Hematopoietic multipotent progenitor cell treated with erythropoietin and hydrocortisone succinate and interleukin-3 and kit ligand, for 4 days (in vitro differentiated cells): ENCODE measurements around the gene LHX2.

Experiments
- DNase-seq: peaks from one replicate; pipeline ENCODE4 v3.0.0-alpha.2; 2015

LHX2 gene

DNA sequence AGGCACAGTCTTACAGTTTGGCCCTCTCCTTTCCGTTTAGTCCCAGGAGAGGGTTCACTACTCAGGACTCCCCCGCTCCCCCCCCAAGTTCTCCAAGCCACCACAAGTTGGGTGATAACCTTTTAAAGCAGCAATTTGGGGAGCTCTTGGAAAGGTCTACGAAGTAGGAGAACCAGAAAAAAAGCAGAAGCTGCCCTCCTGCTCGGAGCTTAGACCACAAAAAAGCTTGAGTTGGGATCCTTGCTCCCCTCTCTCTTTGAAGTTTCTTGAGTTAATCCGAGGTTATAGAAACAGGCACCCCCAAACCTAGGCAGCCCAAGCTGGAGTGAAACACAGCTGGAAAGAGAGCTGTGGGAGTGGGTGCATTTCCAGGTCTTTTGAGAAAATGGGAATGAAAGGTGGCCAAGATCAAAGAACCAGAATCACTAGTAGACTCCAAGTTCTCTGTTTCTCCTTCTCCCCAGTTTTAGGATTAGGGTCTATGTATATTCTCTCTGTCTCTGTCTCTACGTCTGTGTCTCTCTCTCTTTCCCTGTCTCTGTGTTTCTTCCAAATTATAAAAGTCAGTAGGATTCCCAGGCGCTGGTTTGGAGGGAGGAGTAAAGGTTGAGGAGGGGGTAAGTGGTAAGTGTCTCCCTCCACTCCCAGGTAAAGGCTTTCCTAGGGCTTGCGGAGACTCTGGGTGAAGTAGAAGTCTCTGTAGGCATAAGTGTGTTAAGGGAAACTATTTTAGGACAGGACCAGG is 2.8 kb downstream of the LHX2 start:
- DNase-seq, result no peak

DNA sequence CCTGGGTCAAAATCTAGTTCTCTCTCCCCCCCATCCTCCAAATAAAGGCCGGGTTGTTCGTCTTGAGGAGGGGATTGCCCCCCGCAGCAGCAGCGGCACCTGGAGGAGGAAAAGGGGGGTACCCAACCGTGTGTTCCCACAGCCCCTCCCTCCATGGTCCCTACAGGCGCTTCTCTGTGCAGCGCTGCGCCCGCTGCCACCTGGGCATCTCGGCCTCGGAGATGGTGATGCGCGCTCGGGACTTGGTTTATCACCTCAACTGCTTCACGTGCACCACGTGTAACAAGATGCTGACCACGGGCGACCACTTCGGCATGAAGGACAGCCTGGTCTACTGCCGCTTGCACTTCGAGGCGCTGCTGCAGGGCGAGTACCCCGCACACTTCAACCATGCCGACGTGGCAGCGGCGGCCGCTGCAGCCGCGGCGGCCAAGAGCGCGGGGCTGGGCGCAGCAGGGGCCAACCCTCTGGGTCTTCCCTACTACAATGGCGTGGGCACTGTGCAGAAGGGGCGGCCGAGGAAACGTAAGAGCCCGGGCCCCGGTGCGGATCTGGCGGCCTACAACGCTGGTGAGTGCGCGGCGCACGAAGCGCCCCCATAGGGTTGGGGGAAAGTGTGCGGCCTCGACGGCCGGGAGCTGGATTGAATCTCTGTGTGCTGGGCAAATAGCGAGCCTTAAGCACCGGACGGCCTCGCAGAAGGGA is 3.5 kb downstream of the LHX2 start:
- no peak for DNase-seq

DNA sequence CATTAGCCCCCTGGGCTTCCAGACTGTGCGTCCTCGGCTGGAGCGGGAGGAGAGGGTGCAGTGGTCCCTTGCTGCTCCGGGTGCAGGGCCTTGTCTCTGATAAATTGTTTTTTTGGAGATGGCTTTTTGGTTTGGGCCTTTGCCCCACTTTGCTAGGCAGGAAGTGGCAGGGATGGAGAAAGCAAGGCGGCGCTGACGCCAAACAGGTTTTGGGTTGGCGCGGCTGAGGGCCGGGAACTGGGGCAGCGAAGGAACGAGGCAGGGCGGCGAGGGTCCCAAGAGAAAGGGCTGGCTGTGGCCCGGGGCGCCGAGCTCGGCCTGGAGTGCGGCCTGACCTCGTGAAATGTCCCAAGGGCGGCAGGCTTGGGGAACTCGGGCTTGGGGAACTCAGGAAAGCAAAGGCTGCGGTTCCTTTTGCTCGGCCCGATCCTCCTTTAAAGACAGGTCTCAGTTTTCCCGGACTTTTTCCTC is 4.1 kb downstream of the LHX2 start:
- DNase-seq, result no peak

DNA sequence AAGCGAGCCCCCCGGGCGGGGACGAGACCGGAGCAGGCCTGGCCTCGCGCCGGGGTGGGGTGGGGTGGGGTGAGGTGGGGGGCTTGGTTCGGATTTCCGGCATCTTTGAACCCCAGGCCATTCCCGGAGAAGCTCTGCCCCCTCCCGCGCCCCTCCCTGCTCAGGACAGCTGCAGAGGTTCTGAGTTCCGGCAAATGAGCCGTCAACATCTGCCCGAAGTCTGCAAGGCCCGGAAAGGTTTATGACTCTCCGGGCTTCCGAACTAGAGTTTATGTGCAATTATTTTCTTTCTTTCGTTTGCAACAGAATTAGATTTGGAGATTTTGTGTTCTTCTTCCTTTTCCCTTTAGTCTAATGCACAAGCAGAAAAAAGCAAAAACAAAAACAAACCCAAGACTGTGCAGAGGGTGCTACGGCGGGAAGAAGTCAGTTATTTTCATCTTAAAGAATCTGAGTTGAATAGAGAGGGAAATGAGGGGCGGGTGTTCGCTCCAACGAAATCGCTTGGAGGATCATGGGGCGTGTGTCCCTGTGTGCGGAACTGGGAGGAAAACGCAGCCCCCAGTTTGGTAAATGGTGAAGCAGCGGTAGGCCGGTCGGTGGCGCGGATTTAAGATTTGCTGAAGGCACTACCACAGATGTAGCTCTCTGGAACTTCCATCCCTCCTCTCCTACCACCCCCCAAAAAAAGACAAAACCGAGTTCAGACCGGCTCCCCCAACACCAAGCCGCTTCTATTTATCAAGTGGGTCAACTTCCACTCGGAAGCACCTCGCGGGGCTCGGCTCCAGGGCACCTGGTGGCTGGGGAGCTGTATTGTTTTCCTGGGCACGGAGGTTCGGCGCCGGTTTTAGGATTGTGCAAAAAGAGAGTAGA is 4.8 kb downstream of the LHX2 start:
- no peak for DNase-seq

DNA sequence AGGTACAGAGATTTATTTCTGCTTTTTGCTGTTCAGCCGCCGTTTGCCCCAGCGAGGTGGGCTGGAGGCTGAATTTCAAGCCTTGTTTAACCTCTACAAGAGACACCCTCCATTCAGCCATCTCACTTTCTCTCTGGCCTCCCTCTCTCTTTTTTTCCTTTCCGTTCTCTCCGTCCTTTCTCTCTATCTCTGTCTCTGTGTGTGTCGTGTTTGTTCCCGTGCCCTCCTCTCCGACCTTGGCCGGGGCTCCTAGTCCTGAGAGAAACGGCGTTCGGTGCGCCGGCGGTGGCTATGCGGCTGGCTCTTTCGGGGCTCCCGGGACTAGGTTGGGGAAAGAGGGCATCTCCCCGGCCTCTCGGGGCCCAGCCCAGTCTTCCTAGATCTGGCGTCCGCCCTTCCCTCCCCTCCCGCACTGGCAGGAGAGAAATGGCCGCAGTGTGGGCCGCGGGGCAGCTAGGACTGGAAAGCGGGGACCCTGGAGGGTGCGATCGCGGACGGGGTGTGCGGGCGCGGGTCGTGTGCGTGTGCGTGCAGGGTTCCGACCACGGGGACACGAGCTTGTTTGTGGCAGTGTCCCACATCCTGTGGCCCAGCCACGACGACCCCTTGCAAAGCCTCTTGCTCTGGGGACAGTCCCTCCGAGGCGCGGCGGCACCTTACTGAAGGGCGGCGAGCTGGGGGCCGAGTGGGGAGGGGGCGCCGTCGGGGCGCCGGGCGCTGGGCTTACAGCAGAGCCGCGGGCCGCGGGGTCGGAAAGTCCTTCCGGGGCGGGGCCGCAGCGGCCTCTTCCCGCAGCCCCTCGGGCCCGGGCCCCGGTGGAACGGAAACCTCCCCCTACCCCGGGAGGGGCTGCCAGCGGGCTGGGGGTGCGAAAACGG is 5.7 kb downstream of the LHX2 start:
- DNase-seq, result no peak

DNA sequence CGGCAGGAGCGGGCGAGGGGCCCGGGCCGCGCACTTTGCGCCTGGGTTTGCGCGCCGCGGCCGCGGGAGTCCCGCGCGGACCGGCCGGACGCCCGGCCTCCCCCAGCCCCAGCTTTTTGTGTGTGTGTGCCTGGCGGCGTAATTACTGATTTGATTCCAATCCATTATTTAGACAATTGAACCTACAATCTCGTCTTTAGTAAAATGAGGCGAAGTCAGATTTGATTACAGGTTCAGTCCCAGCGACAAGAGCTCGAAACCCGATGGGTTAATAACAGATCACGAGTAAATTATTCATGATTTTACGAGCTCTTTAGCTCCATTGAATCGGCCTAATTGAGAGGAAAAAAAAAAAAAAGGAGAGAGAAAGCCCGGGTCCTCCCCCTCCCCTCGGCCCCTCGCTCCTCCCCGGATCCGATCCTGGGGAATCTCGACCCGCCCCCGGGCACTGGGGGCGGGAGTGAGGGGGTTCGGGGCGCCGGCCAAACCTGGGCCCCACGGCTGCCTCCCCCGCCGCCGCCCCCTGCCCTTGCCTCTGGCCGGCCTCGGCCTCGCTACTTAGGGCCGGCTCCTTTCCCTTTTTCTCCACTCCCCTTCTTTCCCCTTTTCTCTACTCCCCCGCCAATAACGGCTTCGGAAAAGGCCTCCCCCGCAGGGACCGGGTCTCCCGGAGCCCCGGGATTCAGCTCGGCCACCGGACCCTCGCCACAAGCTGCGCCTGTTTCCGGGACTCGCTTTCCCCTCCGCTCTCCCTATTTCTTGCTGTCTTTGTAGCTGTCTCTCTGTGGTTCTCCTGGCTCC is 6.6 kb downstream of the LHX2 start:
- no peak for DNase-seq

DNA sequence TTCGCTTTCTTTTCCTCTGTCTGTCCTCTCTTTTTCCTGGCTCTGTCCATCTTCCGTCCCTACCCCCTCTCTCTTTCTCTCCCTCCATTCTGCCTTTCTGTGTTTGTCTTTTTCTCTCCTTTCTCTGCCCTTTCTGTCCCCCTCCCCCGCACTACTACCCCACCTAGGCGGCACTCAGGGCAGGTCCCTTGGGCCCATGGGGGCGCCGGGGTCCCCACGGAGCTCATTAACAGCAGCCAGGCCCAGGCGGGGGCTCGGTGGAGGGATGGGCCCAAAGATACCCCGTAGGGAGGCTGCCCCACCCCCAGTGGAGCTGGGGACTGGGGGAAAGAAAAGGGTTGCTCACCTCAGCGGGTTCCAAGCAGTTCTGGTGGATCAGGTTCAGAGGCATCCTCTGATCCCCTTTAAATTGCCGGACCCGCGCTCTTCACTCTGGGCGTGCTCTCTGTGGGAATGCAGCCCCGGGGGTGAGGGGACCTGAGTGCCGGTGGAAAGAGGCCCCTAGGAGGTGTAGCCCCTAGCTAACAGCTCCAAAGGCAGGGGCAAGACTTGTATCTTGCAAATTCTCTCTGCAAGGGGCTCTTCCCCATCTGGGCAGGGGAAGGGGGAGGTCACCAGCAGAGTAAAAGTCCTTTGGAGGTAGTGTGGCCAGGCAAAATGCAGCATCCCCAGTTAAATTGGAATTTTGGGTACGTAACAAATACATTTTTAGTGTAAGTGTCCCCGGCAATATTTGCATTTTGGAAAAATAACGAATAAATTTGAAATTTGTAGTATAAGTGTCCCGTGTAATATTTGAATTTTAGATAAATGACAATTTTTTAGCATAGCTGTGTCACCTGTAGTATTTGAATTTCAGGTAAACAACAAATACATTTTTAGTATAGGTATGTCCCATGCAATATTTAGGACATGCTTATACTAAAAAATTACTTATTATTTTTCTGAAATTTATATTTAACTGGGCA is 7.4 kb downstream of the LHX2 start:
- DNase-seq, result no peak

DNA sequence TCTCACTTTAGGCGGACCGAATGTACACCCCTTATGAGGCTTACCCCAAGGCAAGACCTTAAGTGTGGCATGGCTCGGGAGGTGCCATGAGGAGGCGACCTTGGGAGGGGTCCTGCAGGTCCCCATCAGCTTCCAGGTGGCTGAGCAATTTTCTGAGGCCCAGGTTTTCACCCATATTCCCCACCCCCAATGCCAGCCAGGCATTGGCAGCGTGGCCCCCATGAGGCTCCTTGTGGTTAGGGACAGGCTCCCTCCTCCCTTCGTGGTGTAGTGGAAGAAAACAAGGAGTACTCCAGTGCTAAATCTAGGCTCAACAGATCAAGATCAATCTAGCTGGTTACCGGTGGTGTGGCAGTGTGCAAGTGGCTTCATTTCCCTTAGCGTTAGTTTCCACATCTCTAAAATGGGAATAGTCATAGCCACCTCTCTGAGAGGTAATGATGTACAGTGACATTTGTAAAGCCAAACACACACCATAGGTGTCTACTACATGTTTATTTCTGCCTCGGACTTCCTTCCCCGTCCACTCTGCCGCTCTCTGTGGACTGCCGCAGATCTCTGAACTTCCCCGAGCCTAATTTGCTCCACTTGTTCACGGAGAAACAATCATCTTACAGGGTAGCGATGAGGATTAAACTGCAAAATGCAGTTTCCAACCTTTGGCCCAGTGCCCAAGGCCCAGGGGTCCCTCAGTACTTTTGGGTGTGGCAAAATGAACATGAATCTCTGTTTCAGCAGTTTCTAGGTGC is 8.4 kb downstream of the LHX2 start:
- no peak for DNase-seq

DNA sequence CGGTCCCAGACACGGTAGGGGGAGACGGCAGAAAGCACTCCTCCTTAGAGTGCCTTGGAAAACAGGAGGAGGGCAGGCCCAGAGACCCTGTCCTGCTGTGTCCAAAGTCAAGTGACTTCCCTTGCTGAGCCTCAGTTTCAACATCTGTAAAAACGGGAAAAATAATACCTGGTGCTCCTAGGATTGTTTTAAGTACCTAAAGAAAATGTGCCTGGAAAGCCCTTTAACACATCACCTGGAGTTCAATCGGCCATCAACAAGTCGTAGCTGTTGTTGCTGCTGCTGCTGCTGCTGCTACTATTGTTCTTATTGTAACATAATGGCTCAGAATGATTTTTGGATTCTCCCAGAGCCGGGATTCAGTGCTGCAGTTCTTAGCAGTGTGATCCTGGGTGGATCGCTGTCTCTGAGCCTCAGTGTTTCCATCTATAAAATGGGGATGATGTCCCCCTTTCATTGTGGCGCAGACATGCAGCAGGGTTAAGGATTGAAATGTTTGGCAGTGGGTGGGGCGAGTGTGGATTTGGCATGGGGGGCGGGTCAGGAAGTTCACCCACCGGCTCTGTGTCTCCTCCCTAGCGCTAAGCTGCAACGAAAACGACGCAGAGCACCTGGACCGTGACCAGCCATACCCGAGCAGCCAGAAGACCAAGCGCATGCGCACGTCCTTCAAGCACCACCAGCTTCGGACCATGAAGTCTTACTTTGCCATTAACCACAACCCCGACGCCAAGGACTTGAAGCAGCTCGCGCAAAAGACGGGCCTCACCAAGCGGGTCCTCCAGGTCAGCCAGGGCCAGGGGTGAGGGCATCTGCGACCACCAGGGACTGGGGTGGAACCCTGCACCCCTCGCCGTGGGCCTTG is 9.2 kb downstream of the LHX2 start:
- no peak for DNase-seq

DNA sequence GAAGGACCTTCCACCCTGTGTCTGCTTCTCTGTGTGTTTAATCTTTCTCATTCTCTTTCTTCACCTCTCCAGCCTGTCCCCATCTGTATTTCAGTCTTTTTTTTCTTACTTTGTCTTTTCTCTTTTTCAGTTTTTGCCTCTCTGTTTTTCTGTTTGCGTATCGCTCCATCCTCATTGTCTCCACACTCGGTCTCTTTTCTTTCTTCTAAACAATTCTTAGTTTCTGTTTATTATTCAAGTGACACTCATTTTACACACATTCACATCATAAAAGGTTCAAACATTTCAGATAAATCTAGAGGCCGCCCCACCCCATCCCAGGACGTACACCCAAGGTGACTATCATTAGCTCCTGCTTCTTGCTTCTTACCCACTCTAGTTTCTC is 9.8 kb downstream of the LHX2 start:
- no peak for DNase-seq

DNA sequence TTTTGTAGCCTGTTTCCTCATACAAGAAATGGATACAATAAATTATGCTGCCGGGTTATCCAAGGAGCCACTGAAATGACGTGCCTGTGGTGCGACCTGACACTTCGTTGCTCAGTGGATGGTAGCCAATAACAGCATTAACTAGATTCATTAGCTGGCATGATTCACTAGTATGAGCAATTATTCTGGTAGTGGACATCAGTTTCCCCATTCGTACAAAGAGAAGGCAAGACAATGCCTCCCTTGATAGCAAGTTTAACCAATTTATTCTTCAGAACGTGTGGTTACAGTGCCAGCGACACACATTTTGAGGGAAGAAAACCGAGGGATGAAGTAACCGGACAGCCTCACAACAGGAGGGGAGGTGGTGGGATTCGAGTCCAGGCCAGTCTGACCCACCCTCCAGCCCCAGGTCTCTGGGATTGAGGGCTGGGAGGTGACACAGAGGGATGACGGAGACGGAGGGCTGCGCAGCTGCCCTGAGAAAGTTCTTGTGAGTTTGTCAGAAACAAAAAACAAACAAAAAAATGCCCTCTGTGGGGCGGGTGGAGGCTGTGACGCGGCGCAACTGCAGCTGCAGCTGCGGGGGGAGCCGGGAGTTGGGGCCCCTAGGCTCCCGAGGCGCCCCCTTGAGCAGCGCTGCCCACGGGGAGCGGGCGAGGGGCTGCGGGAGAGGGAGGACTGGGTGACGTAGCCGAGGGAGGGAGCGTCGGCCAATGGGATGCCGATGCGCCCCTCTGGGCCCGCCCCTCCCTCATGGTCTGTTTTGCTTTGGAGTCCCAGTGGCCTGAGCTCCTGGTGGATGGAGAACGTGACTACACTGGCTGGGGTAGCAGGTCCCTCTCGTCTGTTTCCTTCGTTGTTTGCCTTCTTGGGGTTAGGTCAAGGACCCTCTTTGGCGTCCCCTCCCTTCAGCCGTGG is 10.9 kb downstream of the LHX2 start:
- DNase-seq, result no peak

DNA sequence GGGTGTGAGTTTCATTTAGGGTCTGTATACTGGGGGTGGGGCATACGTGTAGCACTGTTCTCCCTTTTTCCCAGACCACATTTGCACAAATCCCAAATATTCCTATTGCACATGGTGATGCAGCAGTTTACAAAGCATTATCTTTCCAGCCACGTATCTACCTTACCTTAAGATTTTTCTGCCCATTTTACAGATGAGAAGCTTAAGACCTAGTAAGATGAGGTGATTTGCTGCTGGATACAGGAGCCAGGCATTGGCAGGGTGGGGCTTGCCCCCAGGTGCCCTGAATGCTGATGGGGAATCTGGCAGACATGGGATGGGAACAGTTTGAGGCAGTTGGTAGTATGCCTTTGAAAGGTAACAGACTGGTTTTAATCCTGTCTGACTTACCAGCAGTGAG is 12.5 kb downstream of the LHX2 start:
- no peak for DNase-seq

DNA sequence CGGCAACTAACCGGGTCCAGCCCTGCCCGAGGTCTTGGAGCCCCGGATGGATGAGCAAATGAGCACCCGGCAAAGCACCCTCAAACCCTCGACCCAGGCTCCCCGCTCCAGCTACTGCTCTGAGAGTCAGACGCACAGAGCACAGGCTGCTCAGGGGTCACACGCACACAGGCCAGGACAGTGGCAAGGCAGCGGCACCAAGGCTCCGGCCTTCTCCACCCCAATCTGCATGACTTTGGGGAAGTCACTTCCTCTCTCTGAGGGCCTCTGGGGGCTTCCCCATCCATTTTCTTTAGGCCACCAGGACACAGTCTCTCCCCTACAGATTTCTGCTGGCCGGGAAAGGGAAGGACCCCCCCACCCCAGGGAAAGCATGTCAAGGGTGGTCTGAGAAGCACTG is 18.0 kb downstream of the LHX2 start:
- DNase-seq, result no peak

DNA sequence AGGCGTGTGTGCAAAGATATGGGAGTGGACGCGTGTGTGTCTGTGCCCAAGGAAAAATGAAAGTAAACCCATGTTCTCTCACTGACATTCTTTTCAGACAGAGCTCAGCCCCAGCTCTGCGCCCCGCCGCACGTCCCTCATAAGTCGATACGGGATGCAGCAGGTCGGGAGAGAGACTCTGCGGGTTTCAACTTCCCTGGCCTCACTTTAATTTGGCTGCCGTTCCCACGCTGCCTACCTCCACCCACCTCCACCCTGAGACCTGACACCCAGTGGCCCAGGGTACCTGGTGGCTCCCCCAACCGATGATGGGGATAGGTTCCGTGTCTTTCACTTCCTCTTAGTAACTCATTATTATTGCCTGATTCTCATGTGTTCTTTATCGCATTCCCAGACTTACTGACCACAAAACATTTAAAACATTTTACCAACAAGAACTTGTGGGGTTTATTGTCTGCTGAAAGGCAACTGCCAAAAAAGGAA is 19.4 kb downstream of the LHX2 start:
- DNase-seq, result no peak

DNA sequence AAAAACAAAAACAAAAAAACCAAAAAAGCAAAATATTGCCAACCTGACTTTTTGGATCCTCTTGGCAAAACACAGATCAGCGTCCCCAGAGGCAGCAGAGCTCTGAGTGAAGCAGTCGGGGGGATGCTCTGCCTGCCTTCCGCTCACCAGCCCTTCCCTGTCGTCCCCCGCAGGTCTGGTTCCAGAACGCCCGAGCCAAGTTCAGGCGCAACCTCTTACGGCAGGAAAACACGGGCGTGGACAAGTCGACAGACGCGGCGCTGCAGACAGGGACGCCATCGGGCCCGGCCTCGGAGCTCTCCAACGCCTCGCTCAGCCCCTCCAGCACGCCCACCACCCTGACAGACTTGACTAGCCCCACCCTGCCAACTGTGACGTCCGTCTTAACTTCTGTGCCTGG is 20.7 kb downstream of the LHX2 start:
- no peak for DNase-seq

DNA sequence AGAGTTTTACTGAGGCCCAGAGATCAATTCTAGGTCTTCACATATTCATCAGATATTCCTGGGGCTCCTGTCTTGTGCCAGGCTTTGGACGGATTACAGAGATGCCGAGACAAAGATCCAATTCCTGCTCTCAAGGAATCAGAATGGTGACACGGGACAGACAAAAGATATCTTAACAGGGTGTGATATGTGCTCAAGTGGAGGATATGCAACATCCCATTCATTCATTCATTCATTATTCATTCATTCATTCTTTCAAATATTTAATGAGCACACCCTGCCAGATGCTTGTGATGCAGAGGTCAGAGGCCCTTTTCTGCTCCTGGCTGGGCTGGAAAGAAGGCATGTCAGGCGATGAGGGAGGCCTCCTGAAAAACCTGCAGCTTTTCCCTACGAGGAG is 21.8 kb downstream of the LHX2 start:
- DNase-seq, result no peak

DNA sequence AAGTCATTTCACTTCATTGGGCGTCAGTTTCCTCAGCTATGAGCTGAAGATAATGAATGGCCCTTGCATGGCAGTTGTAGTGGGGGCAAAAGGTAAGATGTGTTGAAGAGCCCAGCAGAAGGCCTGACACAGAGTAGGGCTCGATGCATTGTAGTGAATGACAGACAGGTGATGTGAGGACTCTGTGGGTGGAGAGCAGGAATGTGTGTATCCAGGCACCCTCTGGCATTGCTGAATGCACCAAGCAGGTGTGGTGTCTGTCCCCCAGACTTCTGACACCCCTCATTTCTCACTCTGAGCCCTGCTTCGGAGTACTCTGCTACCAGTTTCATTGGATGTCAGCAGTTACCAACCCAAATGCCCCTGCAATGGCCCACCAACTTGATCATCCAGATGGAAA is 22.4 kb downstream of the LHX2 start:
- no peak for DNase-seq
